Hepatocyte (in vitro differentiated cells): ENCODE data around the gene PIGU.
"Not testable (repeated sequence)": the region's sequence is repeated elsewhere in the genome, so short reads cannot be mapped to it uniquely, and the experiment has no call there.

Source experiments
- CTCF ChIP-seq: fragments of 200-600 bp; sonication (generic); IDR thresholded peaks from 2 replicates; pipeline ENCODE4 v1.5.1; 2016; ENCODE audit warnings: antibody characterized with exemption, mild to moderate bottlenecking; ENCODE audit not compliant: poor library complexity
- EZH2 ChIP-seq: fragments of 200-600 bp; sonication (generic); IDR thresholded peaks from 2 replicates; pipeline ENCODE4 v1.6.1; 2016; ENCODE audit warnings: antibody characterized with exemption, mild to moderate bottlenecking, borderline replicate concordance

GRCh38 chr20:34722560-34722959 lies 45.7 kb upstream of the PIGU start:
- TF ChIP-seq CTCF, EZH2: not testable (repeated sequence)
